ENCODE results near the gene ASCC3.

Gene ASCC3

GRCh38 chr6:100818066-100818465 is 63.1 kb downstream of the ASCC3 start:
- no peak for TF ChIP-seq CTCF (IDR thresholded peaks at IDR 0.05; ENCODE audit: extremely low read depth, insufficient read depth, missing control alignments)
- DNase-seq (ENCODE audit: low spot score) = no peak
- in situ Hi-C loops (cut with MboI; ENCODE audit: low pct_unique_long_range_greater_than_20kb, low sequenced_read_pairs, unreplicated experiment) = no loop called here

- in situ Hi-C loops (cut with MboI; ENCODE audit: low pct_unique_long_range_greater_than_20kb, low sequenced_read_pairs, unreplicated experiment) = no loop called here
- DNase-seq (ENCODE audit: low spot score) = no peak
These were observed 71.1 kb downstream of the ASCC3 start for GRCh38 chr6:100810015-100810414.

GRCh38 chr6:100809346-100809745 is 71.8 kb downstream of the ASCC3 start:
- no peak for TF ChIP-seq CTCF (IDR thresholded peaks at IDR 0.05; ENCODE audit: extremely low read depth, insufficient read depth, missing control alignments)
- in situ Hi-C loops (cut with MboI; ENCODE audit: low pct_unique_long_range_greater_than_20kb, low sequenced_read_pairs, unreplicated experiment) = no loop called here
- no peak for DNase-seq (ENCODE audit: low spot score)

More at GRCh38 chr6:100810015-100810414, 71.1 kb downstream of the ASCC3 start:
- TF ChIP-seq CTCF (IDR thresholded peaks at IDR 0.05; ENCODE audit: extremely low read depth, insufficient read depth, missing control alignments) = no peak

GRCh38 chr6:100808638-100809275 is 72.4 kb downstream of the ASCC3 start:
- in situ Hi-C loops (cut with MboI; ENCODE audit: low pct_unique_long_range_greater_than_20kb, low sequenced_read_pairs, unreplicated experiment) = no loop called here
- no peak for TF ChIP-seq CTCF (IDR thresholded peaks at IDR 0.05; ENCODE audit: extremely low read depth, insufficient read depth, missing control alignments)

GRCh38 chr6:100806296-100806695 is 74.8 kb downstream of the ASCC3 start:
- no peak for TF ChIP-seq CTCF (IDR thresholded peaks at IDR 0.05; ENCODE audit: extremely low read depth, insufficient read depth, missing control alignments)
- DNase-seq (ENCODE audit: low spot score) = no peak
- in situ Hi-C loops (cut with MboI; ENCODE audit: low pct_unique_long_range_greater_than_20kb, low sequenced_read_pairs, unreplicated experiment) = no loop called here

More at GRCh38 chr6:100808638-100809275, 72.4 kb downstream of the ASCC3 start:
- no peak for DNase-seq (ENCODE audit: low spot score)

GRCh38 chr6:100803264-100804045 is 77.7 kb downstream of the ASCC3 start:
- in situ Hi-C loops (cut with MboI; ENCODE audit: low pct_unique_long_range_greater_than_20kb, low sequenced_read_pairs, unreplicated experiment) = no loop called here
- no peak for TF ChIP-seq CTCF (IDR thresholded peaks at IDR 0.05; ENCODE audit: extremely low read depth, insufficient read depth, missing control alignments)
- DNase-seq (ENCODE audit: low spot score) = no peak

Data from GM13977 (cell line).